ENCODE data around the gene TRRAP. TPM values are rescaled to one million over a fixed set of nuclear protein-coding genes. Genes with fewer than 3 reads are reported as not detected.

TRRAP gene
- total and polyA plus RNA-seq, 5 experiments from 2014 or later = 2.6 to 63.4 (median 5.9) TPM

DNA sequence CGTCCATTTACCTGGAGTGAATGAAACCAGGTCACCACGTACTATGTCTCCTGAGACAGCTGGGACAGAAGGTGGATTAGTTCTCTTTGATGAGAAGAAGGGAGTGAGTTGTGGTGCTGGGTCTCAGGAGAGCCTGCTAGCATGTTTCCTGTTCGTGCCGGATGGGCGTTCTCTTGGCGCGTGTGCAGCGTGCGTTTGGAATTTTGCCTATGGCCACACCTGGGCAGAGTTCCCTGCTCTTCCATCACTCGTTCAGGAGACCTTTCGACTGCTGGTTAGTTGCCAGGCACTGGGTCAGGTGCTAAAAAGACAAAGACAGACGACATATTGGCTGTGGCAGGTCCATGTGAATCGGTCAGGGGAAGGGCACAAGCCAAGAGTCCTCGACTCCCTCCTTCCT lies 90.3 kb downstream of the TRRAP start:
- no peaks in the 10 kb centered on the region for H3K9me3 Mint-ChIP-seq
- H3K4me3 Mint-ChIP-seq = no peak overlapping the region
- no peaks in the 10 kb centered on the region for H3K27me3 Mint-ChIP-seq
- peaks cover 5 to 98% (median 35%) of the 10 kb centered on the region in 3 donors for H3K36me3 Mint-ChIP-seq
- peak overlapping the region in 1 of 10 donors; percentile 8 for H3K27ac Mint-ChIP-seq
- H3K4me1 Mint-ChIP-seq = peaks cover 0 to 1% (median 0%) of the 10 kb centered on the region in 4 donors
- POLR2A ChIA-PET = no interaction called here
- ATAC-seq (no peak), DNase-seq (no peak)

GRCh38 chr7:98969386-98969785 lies 91.1 kb downstream of the TRRAP start:
- Mint-ChIP-seq H3K4me1 (peaks cover 0 to 1% (median 0%) of the 10 kb centered on the region in 4 donors), H3K4me3 (no peak overlapping the region), H3K27me3 (no peaks in the 10 kb centered on the region), H3K9me3 (no peaks in the 10 kb centered on the region), H3K27ac (peak overlapping the region in 3 of 10 donors; percentile 21 to 79 (median 25)), H3K36me3 (peaks cover 5 to 98% (median 34%) of the 10 kb centered on the region in 3 donors)
- DNase-seq (no peak), ATAC-seq (no peak)
- POLR2A ChIA-PET = no interaction called here

- Mint-ChIP-seq H3K4me3 (no peak overlapping the region), H3K9me3 (no peaks in the 10 kb centered on the region), H3K4me1 (peaks cover 0 to 1% (median 0%) of the 10 kb centered on the region in 4 donors), H3K36me3 (peaks cover 5 to 100% (median 32%) of the 10 kb centered on the region in 3 donors), H3K27me3 (no peaks in the 10 kb centered on the region), H3K27ac (peak overlapping the region in 1 of 10 donors; percentile 75)
- POLR2A ChIA-PET = no interaction called here
- ATAC-seq (no peak), DNase-seq (no peak)
These were observed 91.8 kb downstream of the TRRAP start for GRCh38 chr7:98970016-98970615.

- POLR2A ChIA-PET = no interaction called here
- H3K4me3 Mint-ChIP-seq = no peak overlapping the region
- peaks cover 0 to 3% (median 0%) of the 10 kb centered on the region in 4 donors for H3K4me1 Mint-ChIP-seq
- no peaks in the 10 kb centered on the region for H3K9me3 Mint-ChIP-seq
- H3K27ac Mint-ChIP-seq = no peak overlapping the region
- peaks cover 0 to 100% (median 28%) of the 10 kb centered on the region in 3 donors for H3K36me3 Mint-ChIP-seq
- H3K27me3 Mint-ChIP-seq = no peaks in the 10 kb centered on the region
- ATAC-seq = no peak
- no peak for DNase-seq
These were observed 92.5 kb downstream of the TRRAP start for GRCh38 chr7:98970805-98971204.

- no peak overlapping the region for H3K4me3 Mint-ChIP-seq
- POLR2A ChIA-PET = no interaction called here
- no peaks in the 10 kb centered on the region for H3K9me3 Mint-ChIP-seq
- peak overlapping the region in 4 of 10 donors; percentile 22 to 71 (median 45) for H3K27ac Mint-ChIP-seq
- DNase-seq (no peak), ATAC-seq (no peak)
- peaks cover 0 to 99% (median 39%) of the 10 kb centered on the region in 3 donors for H3K36me3 Mint-ChIP-seq
- no peaks in the 10 kb centered on the region for H3K27me3 Mint-ChIP-seq
- peaks cover 0 to 3% (median 0%) of the 10 kb centered on the region in 4 donors for H3K4me1 Mint-ChIP-seq
These were observed 95.9 kb downstream of the TRRAP start for GRCh38 chr7:98974205-98974604.

GRCh38 chr7:98974906-98975816 lies 96.8 kb downstream of the TRRAP start:
- Mint-ChIP-seq H3K4me1 (peaks cover 0 to 3% (median 0%) of the 10 kb centered on the region in 4 donors), H3K4me3 (no peak overlapping the region), H3K27me3 (no peaks in the 10 kb centered on the region), H3K36me3 (peaks cover 0 to 99% (median 42%) of the 10 kb centered on the region in 3 donors), H3K27ac (peak overlapping the region in 2 of 10 donors; percentile 10 to 64), H3K9me3 (no peaks in the 10 kb centered on the region)
- POLR2A ChIA-PET = no interaction called here
- DNase-seq (no peak), ATAC-seq (no peak)

DNA sequence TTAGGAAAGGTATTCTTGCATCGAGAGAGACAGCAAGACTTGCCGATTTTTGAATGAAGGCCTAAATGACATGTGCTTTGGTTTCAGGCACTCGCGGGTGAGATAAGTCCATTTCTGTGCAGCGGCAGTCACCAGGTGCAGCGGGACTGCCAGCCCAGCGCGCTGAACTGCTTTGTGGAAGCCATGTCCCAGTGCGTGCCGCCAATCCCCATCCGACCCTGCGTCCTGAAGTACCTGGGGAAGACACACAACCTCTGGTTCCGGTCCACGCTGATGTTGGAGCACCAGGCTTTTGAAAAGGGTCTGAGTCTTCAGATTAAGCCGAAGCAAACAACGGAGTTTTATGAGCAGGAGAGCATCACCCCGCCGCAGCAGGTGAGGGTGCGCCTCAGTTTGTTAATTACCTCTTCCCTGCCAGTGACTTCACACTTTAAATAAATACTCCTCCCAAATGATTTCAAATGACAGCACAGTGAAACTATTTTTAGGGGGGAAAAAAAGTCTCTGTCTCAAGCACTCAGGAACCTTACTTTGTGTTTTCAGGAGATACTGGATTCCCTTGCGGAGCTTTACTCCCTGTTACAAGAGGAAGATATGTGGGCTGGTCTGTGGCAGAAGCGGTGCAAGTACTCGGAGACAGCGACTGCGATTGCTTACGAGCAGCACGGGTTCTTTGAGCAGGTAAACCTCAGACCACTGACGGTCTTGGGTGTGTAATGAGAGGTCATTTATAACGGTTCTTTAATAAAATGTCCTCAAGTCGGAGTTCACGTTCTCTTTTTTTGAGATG lies 98.3 kb downstream of the TRRAP start:
- no peaks in the 10 kb centered on the region for H3K9me3 Mint-ChIP-seq
- peaks cover 0 to 1% (median 0%) of the 10 kb centered on the region in 4 donors for H3K4me1 Mint-ChIP-seq
- DNase-seq = no peak
- peaks cover 0 to 99% (median 38%) of the 10 kb centered on the region in 3 donors for H3K36me3 Mint-ChIP-seq
- no peaks in the 10 kb centered on the region for H3K27me3 Mint-ChIP-seq
- H3K4me3 Mint-ChIP-seq = no peak overlapping the region
- POLR2A ChIA-PET = no interaction called here
- no peak overlapping the region for H3K27ac Mint-ChIP-seq
- no peak for ATAC-seq

GRCh38 chr7:98978672-98979071 lies 100.3 kb downstream of the TRRAP start:
- POLR2A ChIA-PET = no interaction called here
- Mint-ChIP-seq H3K4me1 (peaks cover 0 to 1% (median 0%) of the 10 kb centered on the region in 4 donors), H3K4me3 (no peak overlapping the region), H3K27ac (peak overlapping the region in 1 of 10 donors; percentile 32), H3K9me3 (no peaks in the 10 kb centered on the region), H3K27me3 (no peaks in the 10 kb centered on the region), H3K36me3 (peaks cover 0 to 99% (median 51%) of the 10 kb centered on the region in 3 donors)
- ATAC-seq (no peak), DNase-seq (no peak)

DNA sequence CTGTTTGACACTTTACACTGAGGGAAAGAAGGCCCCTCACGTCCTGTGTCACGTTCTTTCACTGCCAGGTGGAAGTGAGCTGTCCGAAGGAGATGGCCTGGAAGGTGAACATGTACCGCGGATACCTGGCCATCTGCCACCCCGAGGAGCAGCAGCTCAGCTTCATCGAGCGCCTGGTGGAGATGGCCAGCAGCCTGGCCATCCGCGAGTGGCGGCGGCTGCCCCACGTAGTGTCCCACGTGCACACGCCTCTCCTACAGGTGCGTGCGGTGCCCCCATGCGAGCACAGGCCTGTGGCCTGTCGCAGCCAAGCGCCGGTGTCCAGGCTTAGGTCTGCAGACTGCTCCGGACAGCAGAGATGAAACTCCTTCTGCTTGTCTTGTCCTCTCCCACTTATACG lies 103.4 kb downstream of the TRRAP start:
- no peak overlapping the region for H3K4me3 Mint-ChIP-seq
- H3K27me3 Mint-ChIP-seq = no peaks in the 10 kb centered on the region
- H3K9me3 Mint-ChIP-seq = peaks cover 0 to 9% (median 0%) of the 10 kb centered on the region in 9 donors
- H3K4me1 Mint-ChIP-seq = peaks cover 0 to 4% (median 0%) of the 10 kb centered on the region in 4 donors
- POLR2A ChIA-PET = no interaction called here
- peak overlapping the region in 1 of 10 donors; percentile 34 for H3K27ac Mint-ChIP-seq
- ATAC-seq (no peak), DNase-seq (no peak)
- H3K36me3 Mint-ChIP-seq = peaks cover 22 to 99% (median 64%) of the 10 kb centered on the region in 3 donors

DNA sequence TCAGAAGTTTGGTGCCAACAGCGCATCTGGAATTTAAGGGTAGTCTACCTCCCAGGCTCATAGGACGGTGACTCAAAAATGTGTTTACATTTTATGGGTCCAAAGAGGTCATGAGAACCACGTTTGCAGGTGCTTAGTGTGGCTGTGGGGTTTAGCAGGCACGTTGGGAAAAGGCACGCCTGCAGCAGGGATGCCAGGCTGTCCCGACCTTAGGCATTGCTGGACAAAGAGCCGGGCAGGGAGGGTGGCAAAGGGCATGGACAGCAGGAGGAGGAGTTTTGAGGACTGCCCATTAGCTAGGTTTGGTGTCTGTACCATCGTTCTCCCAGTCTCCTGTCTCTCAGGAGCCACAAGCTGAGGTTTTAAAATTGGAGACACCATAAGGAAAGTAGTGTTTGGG lies 104.4 kb downstream of the TRRAP start:
- peaks cover 0 to 9% (median 0%) of the 10 kb centered on the region in 9 donors for H3K9me3 Mint-ChIP-seq
- peak overlapping the region in 1 of 10 donors; percentile 15 for H3K27ac Mint-ChIP-seq
- peaks cover 22 to 99% (median 65%) of the 10 kb centered on the region in 3 donors for H3K36me3 Mint-ChIP-seq
- POLR2A ChIA-PET = no interaction called here
- DNase-seq = no peak
- H3K4me3 Mint-ChIP-seq = no peak overlapping the region
- ATAC-seq = no peak
- peaks cover 4 to 12% (median 7%) of the 10 kb centered on the region in 4 donors for H3K4me1 Mint-ChIP-seq
- H3K27me3 Mint-ChIP-seq = no peaks in the 10 kb centered on the region

DNA sequence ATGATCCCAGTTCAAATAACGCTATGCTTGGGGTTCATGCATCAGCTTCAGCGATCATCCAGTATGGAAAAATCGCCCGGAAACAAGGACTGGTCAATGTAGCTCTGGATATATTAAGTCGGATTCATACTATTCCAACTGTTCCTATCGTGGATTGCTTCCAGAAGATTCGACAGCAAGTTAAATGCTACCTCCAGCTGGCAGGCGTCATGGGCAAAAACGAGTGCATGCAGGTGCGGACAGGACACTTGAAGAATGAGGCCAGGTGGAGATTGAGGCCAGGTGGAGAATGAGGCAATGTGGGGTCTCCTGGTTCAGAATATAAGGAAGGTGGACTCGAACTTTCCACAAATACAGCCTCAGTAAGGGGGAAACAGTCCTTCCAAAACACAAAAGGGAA lies 105.8 kb downstream of the TRRAP start:
- H3K4me1 Mint-ChIP-seq = peaks cover 9 to 26% (median 22%) of the 10 kb centered on the region in 4 donors
- ATAC-seq = no peak
- DNase-seq = no peak
- H3K27me3 Mint-ChIP-seq = no peaks in the 10 kb centered on the region
- POLR2A ChIA-PET = interaction anchor here (0.6 kb wide), 1 partner anchor 788 kb away, joined by 6 read pairs; no protein-coding TSS in a partner anchor
- peaks cover 0 to 9% (median 0%) of the 10 kb centered on the region in 9 donors for H3K9me3 Mint-ChIP-seq
- H3K27ac Mint-ChIP-seq = peak overlapping the region in 1 of 10 donors; percentile 34
- H3K4me3 Mint-ChIP-seq = no peak overlapping the region
- peaks cover 22 to 93% (median 66%) of the 10 kb centered on the region in 3 donors for H3K36me3 Mint-ChIP-seq

DNA sequence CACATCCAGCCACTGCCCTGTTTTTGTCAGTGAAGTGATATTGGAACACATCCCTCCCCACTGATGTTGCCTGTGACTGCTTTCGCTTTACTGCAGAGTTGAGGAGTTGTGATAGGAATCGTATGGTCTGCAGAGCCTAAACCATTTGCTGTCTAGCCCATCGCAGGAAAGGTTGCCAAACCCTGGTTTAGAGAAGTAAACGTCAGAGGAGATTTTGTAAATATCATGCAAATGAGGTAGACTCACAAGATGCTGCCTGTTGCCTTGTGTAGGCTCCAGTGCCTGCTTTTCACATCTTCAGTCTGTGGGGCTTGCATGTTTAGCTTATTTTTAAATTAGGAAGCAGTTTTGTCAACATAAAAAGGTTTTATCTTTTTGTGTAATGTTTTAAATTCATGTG lies 107.1 kb downstream of the TRRAP start:
- Mint-ChIP-seq H3K36me3 (peaks cover 22 to 91% (median 63%) of the 10 kb centered on the region in 3 donors), H3K4me1 (peaks cover 15 to 37% (median 29%) of the 10 kb centered on the region in 4 donors), H3K4me3 (no peak overlapping the region), H3K27me3 (no peaks in the 10 kb centered on the region), H3K9me3 (peaks cover 0 to 9% (median 0%) of the 10 kb centered on the region in 9 donors), H3K27ac (peak overlapping the region in 2 of 10 donors; percentile 44 to 79)
- POLR2A ChIA-PET = no interaction called here
- DNase-seq (no peak), ATAC-seq (no peak)
